IMR-90 (cell line): Measurements from ENCODE around the gene OR10A3. TPM values are rescaled to one million over a fixed set of nuclear protein-coding genes. Genes with fewer than 3 reads are reported as not detected.

Experiments used
- ATAC-seq: fragments of 200-7000 bp; cut with Tn5 transposase; 2 replicates; pipeline ENCODE4 v1.9.1; 2020; ENCODE audit warnings: low read depth, mild to moderate bottlenecking, moderate library complexity
- BruUV-seq: library from RNA; stranded (reverse); fragments of 400-500 nt; replicated peaks from 2 replicates; lab custom pipeline; 2021; lab: Mats Ljungman, UMichigan
- CTCF ChIA-PET: fragments of 300-600 bp; formaldehyde crosslinking; extraction: SDS; loops from one replicate; lab custom pipeline; 2021; ENCODE audit warnings: antibody characterized with exemption; lab: Yijun Ruan, JAX
- POLR2A ChIA-PET: fragments of 300-600 bp; sonication (Branson Sonifier 250); formaldehyde crosslinking; loops from one replicate; lab custom pipeline; 2022; ENCODE audit warnings: antibody characterized with exemption; ENCODE audit not compliant: unreplicated experiment; lab: Charles Lee
- DNase-seq: peaks from one replicate; pipeline ENCODE4 v3.0.0; 2013
- H2AFZ ChIP-seq: replicated peaks from 2 replicates; pipeline ENCODE3; 2013; ENCODE audit warnings: low read length, mild to moderate bottlenecking; ENCODE audit not compliant: poor library complexity
- H2AK5ac ChIP-seq: 2 replicates; pipeline ENCODE4 v1.6.1; 2013; ENCODE audit warnings: low read depth, low read length, inconsistent platforms
- H2AK9ac ChIP-seq: replicated peaks from 2 replicates; pipeline ENCODE3; 2013; ENCODE audit warnings: mild to moderate bottlenecking, low read depth, low read length, moderate library complexity; ENCODE audit not compliant: poor library complexity
- H2BK120ac ChIP-seq: 2 replicates; pipeline ENCODE4 v1.6.1; 2013; ENCODE audit warnings: low read depth, low read length, inconsistent platforms
- H2BK15ac ChIP-seq: 3 replicates; pipeline ENCODE4 v1.6.1; 2013; ENCODE audit warnings: low read depth, low read length, inconsistent platforms
- H2BK20ac ChIP-seq: 2 replicates; pipeline ENCODE4 v1.6.1; 2013; ENCODE audit warnings: low read depth, mild to moderate bottlenecking, inconsistent platforms, low read length, moderate library complexity
- H2BK5ac ChIP-seq: 2 replicates; pipeline ENCODE4 v1.6.1; 2013; ENCODE audit warnings: mild to moderate bottlenecking, low read depth, low read length, inconsistent platforms; ENCODE audit not compliant: poor library complexity, severe bottlenecking
- H3K14ac ChIP-seq: replicated peaks from 2 replicates; pipeline ENCODE4 v1.6.1; 2013; ENCODE audit warnings: low read depth, low read length, inconsistent platforms
- H3K18ac ChIP-seq: 2 replicates; pipeline ENCODE4 v1.6.1; 2013; ENCODE audit warnings: low read depth, low read length, control low read depth
- H3K23ac ChIP-seq: 2 replicates; pipeline ENCODE4 v1.6.1; 2013; ENCODE audit warnings: low read depth, low read length, inconsistent platforms
- H3K27ac ChIP-seq: 2 replicates; pipeline ENCODE4 v1.5.1; 2013; ENCODE audit warnings: mild to moderate bottlenecking, control low read depth, low read length; ENCODE audit not compliant: insufficient read depth
- H3K27me3 ChIP-seq: 2 replicates; pipeline ENCODE4 v1.6.1; 2013; ENCODE audit warnings: low read length; ENCODE audit not compliant: control insufficient read depth, insufficient read depth
- H3K36me3 ChIP-seq: 2 replicates; pipeline ENCODE4 v1.6.1; 2013; ENCODE audit warnings: low read length, mixed read lengths; ENCODE audit not compliant: control insufficient read depth, insufficient read depth
- H3K4ac ChIP-seq: 2 replicates; pipeline ENCODE4 v1.6.1; 2013; ENCODE audit warnings: low read depth, low read length, inconsistent platforms
- H3K4me1 ChIP-seq: 2 replicates; pipeline ENCODE4 v1.6.1; 2013; ENCODE audit warnings: low read length, mixed read lengths; ENCODE audit not compliant: control insufficient read depth, insufficient read depth
- H3K4me2 ChIP-seq: 2 replicates; pipeline ENCODE4 v1.6.1; 2013; ENCODE audit warnings: low read depth, mild to moderate bottlenecking, control low read depth, low read length, moderate library complexity
- H3K4me3 ChIP-seq: 2 replicates; pipeline ENCODE4 v1.5.1; 2013; ENCODE audit warnings: low read depth, mild to moderate bottlenecking, control low read depth, low read length, moderate library complexity; ENCODE audit not compliant: insufficient read depth
- H3K56ac ChIP-seq: 2 replicates; pipeline ENCODE4 v1.6.1; 2013; ENCODE audit warnings: low read length, inconsistent platforms; ENCODE audit not compliant: insufficient read depth; ENCODE audit errors: extremely low read depth
- H3K79me1 ChIP-seq, 2 experiments: 2 replicates each; pipeline ENCODE4 v1.6.1; 2013; ENCODE audit warnings: low read length in 2 of 2, inconsistent platforms in 1 of 2, low read depth in 1 of 2
- H3K9ac ChIP-seq: 2 replicates; pipeline ENCODE4 v1.6.1; 2013; ENCODE audit warnings: low read depth, low read length, control low read depth
- H3K9me1 ChIP-seq: 2 replicates; pipeline ENCODE4 v1.6.1; 2013; ENCODE audit warnings: low read length, inconsistent platforms; ENCODE audit not compliant: insufficient read depth
- H3K9me3 ChIP-seq: 2 replicates; pipeline ENCODE4 v1.6.1; 2013; ENCODE audit warnings: low read length; ENCODE audit not compliant: control insufficient read depth, insufficient read depth
- H4K20me1 ChIP-seq: 2 replicates; pipeline ENCODE4 v1.6.1; 2013; ENCODE audit warnings: low read length, inconsistent platforms; ENCODE audit not compliant: insufficient read depth
- H4K5ac ChIP-seq: 2 replicates; pipeline ENCODE4 v1.6.1; 2013; ENCODE audit warnings: mild to moderate bottlenecking, low read depth, low read length, control low read depth
- H4K8ac ChIP-seq, 2 experiments: 2 replicates each; pipeline ENCODE4 v1.6.1; 2013; ENCODE audit warnings: low read depth in 2 of 2, low read length in 2 of 2, control low read depth in 1 of 2, inconsistent platforms in 1 of 2
- H4K91ac ChIP-seq: 2 replicates; pipeline ENCODE4 v1.6.1; 2013; ENCODE audit warnings: low read depth, low read length, inconsistent platforms; ENCODE audit not compliant: insufficient read depth
- BHLHE40 ChIP-seq: fragments of 150-350 bp; IDR thresholded peaks from 2 replicates; pipeline ENCODE4 v1.6.1; 2016; ENCODE audit warnings: mild to moderate bottlenecking, low read depth, low read length
- CHD1 ChIP-seq: IDR thresholded peaks from 2 replicates; pipeline ENCODE4 v1.6.1; 2012; ENCODE audit warnings: low read depth, low read length, improper control_type of control experiment
- CTCF ChIP-seq: conservative IDR thresholded peaks from 2 replicates; pipeline ENCODE4 v1.5.1; 2012; ENCODE audit warnings: mild to moderate bottlenecking, low read depth, low read length, improper control_type of control experiment
- FOS ChIP-seq: fragments of 150-350 bp; IDR thresholded peaks from 2 replicates; pipeline ENCODE4 v1.6.1; 2016; ENCODE audit warnings: low read depth, low read length
- MAFK ChIP-seq: IDR thresholded peaks from 2 replicates; pipeline ENCODE4 v1.6.1; 2012; ENCODE audit warnings: low read depth, low read length, improper control_type of control experiment
- POLR2A ChIP-seq: IDR thresholded peaks from 2 replicates; pipeline ENCODE4 v1.6.1; 2012; ENCODE audit warnings: mild to moderate bottlenecking, low read depth, low read length
- RAD21 ChIP-seq: IDR thresholded peaks from 2 replicates; pipeline ENCODE4 v1.6.1; 2012; ENCODE audit warnings: low read length, improper control_type of control experiment
- SMC3 ChIP-seq: fragments of 150-350 bp; IDR thresholded peaks from 2 replicates; pipeline ENCODE4 v1.6.1; 2016; ENCODE audit warnings: low read depth, mild to moderate bottlenecking, antibody characterized with exemption, low read length, moderate library complexity
- WGBS, 2 experiments: methylation state at CpG; one replicate each; pipeline versions ENCODE4 v1.1.5 to v1.1.7; 2013; ENCODE audit warnings: missing lambda C conversion rate in 2 of 2; ENCODE audit not compliant: insufficient read length in 1 of 2; ENCODE audit errors: extremely low coverage in 2 of 2; 5-methylcytosine and 5-hydroxymethylcytosine counted together
- dilution Hi-C: fragments of 300-500 bp; cut with HindIII; formaldehyde crosslinking; loops from one replicate; pipeline ENCODE4 v1.14.3; 2018; ENCODE audit warnings: low sequenced_read_pairs; ENCODE audit not compliant: unreplicated experiment
- in situ Hi-C: fragments of 300-500 bp; cut with MboI; formaldehyde crosslinking; loops from 3 replicates; pipeline ENCODE4 v1.14.3; 2019; ENCODE audit warnings: low sequenced_read_pairs, inconsistent platforms, mixed read lengths
- intact Hi-C: fragments of 100-400 bp; cut with micrococcal nuclease; formaldehyde crosslinking; loops from 2 replicates; pipeline ENCODE4 v1.10.0; 2022
- polyA plus RNA-seq, 3 experiments: library from polyadenylated mRNA; depleted of rRNA; stranded (reverse); fragments of >200 nt; gene quantifications; 2 replicates each; pipeline ENCODE4 v1.2.3, GENCODE V29; 2012; ENCODE audit warnings: low replicate concordance in 1 of 3
- total RNA-seq: library from RNA; depleted of rRNA; stranded (reverse); fragments of >200 nt; gene quantifications from 2 replicates; pipeline ENCODE4 v1.2.3, GENCODE V29; 2012
- TF ChIP-seq, protein P1 (sequence below): fragments of 150-350 bp; IDR thresholded peaks from 2 replicates; pipeline ENCODE4 v1.6.1; 2017; ENCODE audit warnings: mild to moderate bottlenecking, antibody characterized with exemption, low read length, low read depth

OR10A3 gene
- total and polyA plus RNA-seq, 2 of the 4 experiments (the other 2 are of a cell fraction) = 0.03 TPM; not detected in 1

DNA sequence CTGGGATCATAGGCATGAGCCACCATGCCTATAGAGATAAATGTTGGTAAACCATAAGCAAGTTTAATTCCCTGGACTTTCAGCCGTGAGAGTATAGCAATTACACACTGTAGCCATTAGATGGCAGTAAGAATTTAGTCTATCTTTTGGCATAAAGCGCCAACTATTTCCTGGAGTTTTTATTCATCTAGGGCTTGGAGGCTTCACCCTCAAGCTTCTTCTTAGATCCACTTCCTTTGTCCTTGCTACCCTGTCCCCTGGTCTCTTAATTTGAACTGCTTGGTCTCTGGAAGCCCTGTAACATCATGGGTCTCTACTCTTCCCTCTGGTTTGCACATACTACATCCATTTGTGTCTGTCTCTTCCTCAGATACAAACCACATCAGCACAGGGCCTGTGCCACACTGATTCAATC lies 48.7 kb downstream of the OR10A3 start:
- H2AK9ac ChIP-seq = no peak overlapping the region
- no peak overlapping the region; the same call in 1 of the 2 replicates for H3K4me2 ChIP-seq
- H3K14ac ChIP-seq = peak overlapping the region; percentile 96; the same call in 1 of the 2 replicates
- POLR2A ChIA-PET = interaction anchor here (1.7 kb wide), 1 partner anchor 94 kb away, joined by 5 read pairs; the partner anchor contains the start of gene EIF3F
- H2BK15ac ChIP-seq = peak overlapping the region; percentile 84; the same call in 2 of the 3 replicates
- H3K18ac ChIP-seq = peak overlapping the region; percentile 97; the same call in 1 of the 2 replicates
- H3K56ac ChIP-seq = peak overlapping the region; percentile 72
- no peaks in the 10 kb centered on the region for H3K27me3 ChIP-seq
- no peaks in the 10 kb centered on the region for H3K36me3 ChIP-seq
- no peaks in the 10 kb centered on the region for H3K79me1 ChIP-seq
- H2BK120ac ChIP-seq = peak overlapping the region; percentile 99
- H4K5ac ChIP-seq = peak overlapping the region; percentile 100
- CTCF ChIA-PET = interaction anchor here (0.6 to 4.7 kb wide), 11 partner anchors 8 to 108 kb away, joined by 3 to 51 read pairs (median 4); partner anchors contain the start of gene EIF3F
- H3K27ac ChIP-seq = peak overlapping the region; percentile 55; the same call in 1 of the 2 replicates
- ATAC-seq = peak; percentile 89
- no TSS peak for BruUV-seq
- H3K4me3 ChIP-seq = no peak overlapping the region
- intact Hi-C loops = loop anchor here (1.0 to 10.0 kb wide), 4 partner anchors 74 to 318 kb away; partner anchors contain the start of genes EIF3F and NLRP10
- H4K8ac ChIP-seq = peak overlapping the region; percentile 96 to 100
- peaks cover 9% of the 10 kb centered on the region for H3K4me1 ChIP-seq
- H3K23ac ChIP-seq = peak overlapping the region; percentile 87
- H2AFZ ChIP-seq = peak overlapping the region; percentile 85
- H4K91ac ChIP-seq = peak overlapping the region; percentile 93
- H2BK5ac ChIP-seq = peak overlapping the region; percentile 87
- 0% methylated on average over 1 of the region's 2 CpGs; no CpG with 5 or more reads in 1 of the 2 experiments for WGBS, 2 experiments
- peak overlapping the region; percentile 99 for H3K4ac ChIP-seq
- no peaks in the 10 kb centered on the region for H3K9me3 ChIP-seq
- no peak overlapping the region for H2AK5ac ChIP-seq
- H3K9me1 ChIP-seq = no peaks in the 10 kb centered on the region
- peak; percentile 74 for DNase-seq
- H4K20me1 ChIP-seq = no peaks in the 10 kb centered on the region
- peak overlapping the region; percentile 81 for H3K9ac ChIP-seq
- TF ChIP-seq BHLHE40 (no peak), RAD21 (peak; percentile 73), SMC3 (peak; percentile 67), POLR2A (no peak), MAFK (no peak), CTCF (peak; percentile 77), CHD1 (no peak), FOS (no peak)
- TF ChIP-seq, protein P1, sequence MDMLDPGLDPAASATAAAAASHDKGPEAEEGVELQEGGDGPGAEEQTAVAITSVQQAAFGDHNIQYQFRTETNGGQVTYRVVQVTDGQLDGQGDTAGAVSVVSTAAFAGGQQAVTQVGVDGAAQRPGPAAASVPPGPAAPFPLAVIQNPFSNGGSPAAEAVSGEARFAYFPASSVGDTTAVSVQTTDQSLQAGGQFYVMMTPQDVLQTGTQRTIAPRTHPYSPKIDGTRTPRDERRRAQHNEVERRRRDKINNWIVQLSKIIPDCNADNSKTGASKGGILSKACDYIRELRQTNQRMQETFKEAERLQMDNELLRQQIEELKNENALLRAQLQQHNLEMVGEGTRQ = no peak
- peak overlapping the region; percentile 98 for H2BK20ac ChIP-seq
- in situ Hi-C loops = loop anchor here (5.0 to 25.0 kb wide), 3 partner anchors 99 to 331 kb away; no protein-coding TSS in a partner anchor
- dilution Hi-C loops = no loop called here
